ENCODE results near the gene DNAI2.

GRCh38 chr17:74281799-74282198 is 7.8 kb downstream of the DNAI2 start:
- no peak for TF ChIP-seq POLR2A (IDR thresholded peaks at IDR 0.05)
- TF ChIP-seq, protein P1, sequence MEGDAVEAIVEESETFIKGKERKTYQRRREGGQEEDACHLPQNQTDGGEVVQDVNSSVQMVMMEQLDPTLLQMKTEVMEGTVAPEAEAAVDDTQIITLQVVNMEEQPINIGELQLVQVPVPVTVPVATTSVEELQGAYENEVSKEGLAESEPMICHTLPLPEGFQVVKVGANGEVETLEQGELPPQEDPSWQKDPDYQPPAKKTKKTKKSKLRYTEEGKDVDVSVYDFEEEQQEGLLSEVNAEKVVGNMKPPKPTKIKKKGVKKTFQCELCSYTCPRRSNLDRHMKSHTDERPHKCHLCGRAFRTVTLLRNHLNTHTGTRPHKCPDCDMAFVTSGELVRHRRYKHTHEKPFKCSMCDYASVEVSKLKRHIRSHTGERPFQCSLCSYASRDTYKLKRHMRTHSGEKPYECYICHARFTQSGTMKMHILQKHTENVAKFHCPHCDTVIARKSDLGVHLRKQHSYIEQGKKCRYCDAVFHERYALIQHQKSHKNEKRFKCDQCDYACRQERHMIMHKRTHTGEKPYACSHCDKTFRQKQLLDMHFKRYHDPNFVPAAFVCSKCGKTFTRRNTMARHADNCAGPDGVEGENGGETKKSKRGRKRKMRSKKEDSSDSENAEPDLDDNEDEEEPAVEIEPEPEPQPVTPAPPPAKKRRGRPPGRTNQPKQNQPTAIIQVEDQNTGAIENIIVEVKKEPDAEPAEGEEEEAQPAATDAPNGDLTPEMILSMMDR (IDR thresholded peaks at IDR 0.05): no peak

Measured in thyroid gland (tissue), 4 donors.